H9 (cell line): Measurements from ENCODE around the gene PCDHGB4. TPM values are rescaled to one million over a fixed set of nuclear protein-coding genes. Genes with fewer than 3 reads are reported as not detected.
"Not testable (repeated sequence)": the region's sequence is repeated elsewhere in the genome, so short reads cannot be mapped to it uniquely, and the experiment has no call there.

Experiments
- DNase-seq: peaks from one replicate; pipeline ENCODE4 v3.0.0-alpha.2; 2017
- H2AFZ ChIP-seq: one replicate; pipeline ENCODE4 v1.6.1; 2013; ENCODE audit warnings: mild to moderate bottlenecking, low read length, control low read depth, moderate library complexity
- H2AK5ac ChIP-seq: 2 replicates; pipeline ENCODE4 v1.6.1; 2013; ENCODE audit warnings: low read length, control low read depth, mixed read lengths; ENCODE audit not compliant: insufficient read length
- H2BK120ac ChIP-seq: one replicate; pipeline ENCODE4 v1.6.1; 2013; ENCODE audit warnings: low read depth, mild to moderate bottlenecking, low read length, control low read depth, inconsistent platforms; ENCODE audit not compliant: poor library complexity, severe bottlenecking
- H2BK12ac ChIP-seq: 2 replicates; pipeline ENCODE4 v1.6.1; 2013; ENCODE audit warnings: low read length, control low read depth, mixed read lengths, low read depth; ENCODE audit not compliant: insufficient read length
- H2BK15ac ChIP-seq: 2 replicates; pipeline ENCODE4 v1.6.1; 2013; ENCODE audit warnings: low read depth, low read length, control low read depth
- H2BK20ac ChIP-seq: one replicate; pipeline ENCODE4 v1.6.1; 2013; ENCODE audit warnings: low read depth, mild to moderate bottlenecking, low read length, control low read depth, inconsistent platforms; ENCODE audit not compliant: poor library complexity, severe bottlenecking
- H2BK5ac ChIP-seq: 2 replicates; pipeline ENCODE4 v1.6.1; 2013; ENCODE audit warnings: low read length, control low read depth, mixed read lengths; ENCODE audit not compliant: insufficient read length
- H3K14ac ChIP-seq: 2 replicates; pipeline ENCODE4 v1.6.1; 2013; ENCODE audit warnings: low read length, control low read depth; ENCODE audit not compliant: insufficient read depth
- H3K18ac ChIP-seq: 2 replicates; pipeline ENCODE4 v1.6.1; 2013; ENCODE audit warnings: low read depth, mild to moderate bottlenecking, mixed read lengths, low read length, control low read depth; ENCODE audit not compliant: insufficient read length
- H3K23ac ChIP-seq: 2 replicates; pipeline ENCODE4 v1.6.1; 2013; ENCODE audit warnings: low read length, control low read depth, mixed read lengths, low read depth; ENCODE audit not compliant: insufficient read length
- H3K23me2 ChIP-seq: 2 replicates; pipeline ENCODE4 v1.6.1; 2013; ENCODE audit warnings: low read depth, mild to moderate bottlenecking, mixed read lengths, low read length, control low read depth; ENCODE audit not compliant: insufficient read length, poor library complexity, severe bottlenecking
- H3K27ac ChIP-seq: 2 replicates; pipeline ENCODE4 v1.5.1; 2013; ENCODE audit warnings: low read length, control low read depth, mixed read lengths, low read depth; ENCODE audit not compliant: insufficient read length
- H3K27me3 ChIP-seq: 2 replicates; pipeline ENCODE4 v1.6.1; 2013; ENCODE audit warnings: low read length, control low read depth, inconsistent platforms; ENCODE audit not compliant: insufficient read depth
- H3K4ac ChIP-seq: 2 replicates; pipeline ENCODE4 v1.6.1; 2013; ENCODE audit warnings: low read depth, mild to moderate bottlenecking, control low read depth, inconsistent platforms, low read length, moderate library complexity
- H3K4me1 ChIP-seq: 2 replicates; pipeline ENCODE4 v1.6.1; 2013; ENCODE audit warnings: low read length, control low read depth, inconsistent platforms; ENCODE audit not compliant: insufficient read depth
- H3K4me2 ChIP-seq: 2 replicates; pipeline ENCODE4 v1.6.1; 2013; ENCODE audit warnings: low read length, control low read depth, mixed read lengths; ENCODE audit not compliant: insufficient read length, insufficient read depth
- H3K56ac ChIP-seq: 2 replicates; pipeline ENCODE4 v1.6.1; 2013; ENCODE audit warnings: low read depth, mild to moderate bottlenecking, mixed read lengths, low read length, control low read depth; ENCODE audit not compliant: insufficient read length
- H3K79me1 ChIP-seq: 2 replicates; pipeline ENCODE4 v1.6.1; 2013; ENCODE audit warnings: low read depth, mild to moderate bottlenecking, moderate library complexity, low read length, control low read depth, inconsistent platforms; ENCODE audit not compliant: insufficient read depth, poor library complexity, severe bottlenecking
- H3K79me2 ChIP-seq: 2 replicates; pipeline ENCODE4 v1.6.1; 2013; ENCODE audit warnings: low read length, control low read depth, inconsistent platforms; ENCODE audit not compliant: insufficient read depth
- H3K9ac ChIP-seq: 2 replicates; pipeline ENCODE4 v1.6.1; 2013; ENCODE audit warnings: low read length, control low read depth, mixed read lengths; ENCODE audit not compliant: insufficient read length; ENCODE audit errors: extremely low read depth
- H3K9me3 ChIP-seq: one replicate; pipeline ENCODE4 v1.6.1; 2013; ENCODE audit warnings: low read depth, low read length, inconsistent platforms; ENCODE audit not compliant: control insufficient read depth
- H3T11ph ChIP-seq: one replicate; pipeline ENCODE4 v1.6.1; 2013; ENCODE audit warnings: mild to moderate bottlenecking, low read length, control low read depth, inconsistent platforms
- H4K20me1 ChIP-seq: one replicate; pipeline ENCODE4 v1.6.1; 2013; ENCODE audit not compliant: control insufficient read depth, insufficient read length, insufficient read depth
- H4K5ac ChIP-seq: 2 replicates; pipeline ENCODE4 v1.6.1; 2013; ENCODE audit warnings: low read depth, mild to moderate bottlenecking, mixed read lengths, low read length, control low read depth; ENCODE audit not compliant: insufficient read length
- H4K8ac ChIP-seq: replicated peaks from 2 replicates; pipeline ENCODE4 v1.6.1; 2013; ENCODE audit warnings: low read length, control low read depth, mixed read lengths, low read depth; ENCODE audit not compliant: insufficient read length
- H4K91ac ChIP-seq: 2 replicates; pipeline ENCODE4 v1.6.1; 2013; ENCODE audit warnings: low read depth, mild to moderate bottlenecking, moderate library complexity, mixed read lengths, low read length, control low read depth; ENCODE audit not compliant: insufficient read length
- H3K27ac Mint-ChIP-seq, 3 experiments: 2 replicates in 2 of 3; 3 replicates in 1 of 3; pipeline ENCODE4 v1.8.0; 2020 to 2021; ENCODE audit warnings: mixed read lengths in 3 of 3, mild to moderate bottlenecking in 1 of 3, moderate library complexity in 1 of 3
- H3K27me3 Mint-ChIP-seq: 2 replicates; pipeline ENCODE4 v1.8.0; 2021; ENCODE audit warnings: low read depth, mild to moderate bottlenecking, moderate library complexity, mixed read lengths
- H3K36me3 Mint-ChIP-seq, 3 experiments: 2 replicates in 2 of 3; 3 replicates in 1 of 3; pipeline ENCODE4 v1.8.0; 2020 to 2021; ENCODE audit warnings: low read depth in 3 of 3, mixed read lengths in 3 of 3; ENCODE audit not compliant: insufficient read depth in 1 of 3
- H3K4me1 Mint-ChIP-seq, 2 experiments: 2 replicates each; pipeline ENCODE4 v1.8.0; 2020; ENCODE audit warnings: mixed read lengths in 2 of 2
- H3K4me3 Mint-ChIP-seq, 2 experiments: 2 replicates in 1 of 2; 3 replicates in 1 of 2; pipeline ENCODE4 v1.8.0; 2020 to 2021; ENCODE audit warnings: mild to moderate bottlenecking in 2 of 2, mixed read lengths in 2 of 2, moderate library complexity in 1 of 2
- H3K9me3 Mint-ChIP-seq, 2 experiments: 2 replicates in 1 of 2; 3 replicates in 1 of 2; pipeline ENCODE4 v1.8.0; 2020; ENCODE audit warnings: mild to moderate bottlenecking in 2 of 2, mixed read lengths in 2 of 2, moderate library complexity in 1 of 2
- CTCF ChIP-seq: fragments of 200-600 bp; sonication (generic); conservative IDR thresholded peaks from 3 replicates; pipeline ENCODE4 v1.8.0; 2021; ENCODE audit warnings: antibody characterized with exemption, mild to moderate bottlenecking
- WGBS: extraction: QIAGEN DNeasy Blood & Tissue Kit; methylation state at CpG from one replicate; pipeline ENCODE4 v1.1.7; 2013; ENCODE audit warnings: missing lambda C conversion rate, low lambda C conversion rate, mixed read lengths; ENCODE audit not compliant: insufficient read length; ENCODE audit errors: extremely low coverage; 5-methylcytosine and 5-hydroxymethylcytosine counted together
- long read RNA-seq: library from polyadenylated mRNA; unstranded; transcript quantifications from one replicate; pipeline ENCODE4 v2.0.0, GENCODE V29; 2020
- total RNA-seq: library from RNA; stranded (reverse); gene quantifications from 2 replicates; pipeline ENCODE4 v1.2.1, GENCODE V29; 2021

PCDHGB4 gene
- 3.8 and 4.2 TPM in 2 replicates for total RNA-seq
- long read RNA-seq, full-length matches to known transcripts: 10 of 10 reads
- long read RNA-seq, partial matches to known transcripts: 0 of 10 reads
- long read RNA-seq, other reads (novel, unspliced or antisense): 0 of 10 reads

- not testable (repeated sequence) for H3K27me3 ChIP-seq, H3K79me1 ChIP-seq, H4K8ac ChIP-seq, H2AK5ac ChIP-seq, H2BK12ac ChIP-seq, H3K23ac ChIP-seq, H4K20me1 ChIP-seq, H2BK15ac ChIP-seq, H3K23me2 ChIP-seq, H3K27ac Mint-ChIP-seq, H4K91ac ChIP-seq, H3K4me1 ChIP-seq, H4K5ac ChIP-seq, H3K4ac ChIP-seq, H3K14ac ChIP-seq, H2BK5ac ChIP-seq, H3K4me1 Mint-ChIP-seq, H3K79me2 ChIP-seq, H2BK120ac ChIP-seq, H2AFZ ChIP-seq, H3K27ac ChIP-seq, H3T11ph ChIP-seq, H3K56ac ChIP-seq, H2BK20ac ChIP-seq
- peak within 1 kb of the TSS; percentile 51 for H3K4me2 ChIP-seq
- H3K9me3 ChIP-seq: peaks cover 42% of the 10 kb centered on the region
- Mint-ChIP-seq H3K9me3 (peaks cover 69 to 74% of the 10 kb centered on the region in 2 experiments), H3K4me3 (peak within 1 kb of the TSS in 1 of 2 experiments; percentile 71; a peak in 2 of 5 replicates), H3K27me3 (peaks cover 15% of the 10 kb centered on the region), H3K36me3 (peaks cover 25 to 62% (median 43%) of the 10 kb centered on the region in 3 experiments)
- H3K18ac ChIP-seq: peak within 1 kb of the TSS; percentile 33
- peak; percentile 76 for DNase-seq
- TF ChIP-seq CTCF: peak; percentile 72
- peak within 1 kb of the TSS; percentile 15 for H3K9ac ChIP-seq
- no CpG with 5 or more reads among the region's 40 CpGs for WGBS
Measured at GRCh38 chr5:141387557-141388311, at the start of gene PCDHGB4. TSS of gene PCDHGB4 (plus strand) at chr5:141387698. CDS start at chr5:141387885, 187 bp downstream.
